ENCODE results near the gene PPP1CC.

DNA sequence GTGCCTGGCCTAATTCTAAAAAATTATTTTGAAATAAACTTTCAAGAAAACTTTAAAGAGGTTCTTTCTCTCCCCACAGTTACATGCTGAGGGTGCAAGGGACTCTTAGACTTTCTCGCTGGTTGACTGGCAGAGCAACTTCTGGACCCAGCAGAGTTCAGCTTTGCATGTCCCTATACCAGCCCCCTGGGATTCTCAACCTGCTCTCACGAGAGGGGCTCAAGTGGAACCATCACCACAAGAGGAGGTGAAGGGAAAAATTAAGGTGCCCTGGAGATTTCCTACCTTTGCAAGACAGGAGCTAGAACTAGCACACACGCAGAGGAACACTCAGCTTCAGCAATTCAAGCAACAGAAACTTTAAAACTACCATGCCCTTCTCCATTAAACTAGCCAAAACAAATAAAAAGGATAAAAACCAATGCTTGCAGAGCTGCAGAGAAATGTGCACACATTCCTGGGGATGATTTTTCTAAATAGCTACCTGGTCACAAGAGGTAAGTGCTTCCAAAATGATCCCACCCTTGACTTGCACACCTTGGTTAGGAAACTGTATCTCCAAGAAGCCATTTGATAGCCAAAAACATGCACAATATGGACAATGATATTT lies 56.3 kb downstream of the PPP1CC start:
- TF ChIP-seq POLR2A (IDR thresholded peaks at IDR 0.05; ENCODE audit: low read length) (no peak), GATA1 (IDR thresholded peaks at IDR 0.05; ENCODE audit: low read depth, low read length) (no peak)
